ENCODE measurements around the gene GPR146. TPM values are rescaled to one million over a fixed set of nuclear protein-coding genes. Genes with fewer than 3 reads are reported as not detected.

The GPR146 gene
- total RNA-seq, 2 experiments from 2014 or later, result 9.9 to 13.7 TPM

DNA sequence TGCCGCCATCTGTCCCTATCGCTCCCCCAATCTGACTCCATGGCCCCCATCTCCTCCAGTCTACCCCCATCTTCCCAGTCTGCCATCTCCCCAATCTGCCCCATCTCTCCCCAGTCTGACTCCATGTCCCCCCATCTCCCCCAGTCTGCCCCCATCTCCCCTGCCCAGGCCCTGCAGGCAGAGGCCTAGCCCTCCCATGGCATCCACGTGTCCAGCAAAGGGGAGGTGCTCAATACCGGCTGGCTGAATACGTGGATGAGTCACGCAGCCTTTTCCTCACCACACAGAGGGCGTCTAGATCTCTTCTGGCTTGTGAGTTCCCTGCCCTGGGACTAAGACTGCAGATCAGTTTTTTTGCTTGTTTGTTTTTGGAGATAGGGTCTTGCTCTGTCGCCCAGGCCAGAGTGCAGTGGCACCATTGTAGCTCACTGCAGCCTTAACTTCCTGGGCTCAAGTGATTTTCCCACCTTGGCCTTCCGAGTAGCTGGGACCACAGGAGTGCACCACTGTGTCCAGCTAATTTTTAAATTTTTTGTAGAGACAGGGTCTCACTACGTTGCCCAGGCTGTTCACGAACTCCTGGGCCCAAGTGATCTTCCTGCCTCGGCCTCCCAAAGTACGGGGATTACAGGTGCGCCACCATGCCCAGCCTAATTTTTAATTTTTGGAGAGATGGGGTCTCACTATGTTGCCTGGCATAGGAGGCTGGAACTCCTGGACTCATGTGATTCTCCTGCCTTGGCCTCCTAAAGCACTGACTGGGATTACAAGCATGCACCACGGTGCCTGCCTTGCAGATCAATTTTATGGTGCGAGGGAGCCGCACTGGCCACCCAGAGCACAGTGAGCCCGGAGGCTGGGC is 15.3 kb upstream of the GPR146 start:
- no peaks in the 10 kb centered on the region for H3K36me3 ChIP-seq (ENCODE audit: insufficient read depth, low read length)
- peak; percentile 66 for ATAC-seq (ENCODE audit: poor library complexity)
- H3K4me1 ChIP-seq (ENCODE audit: insufficient read depth, low read length), result peaks cover 67% of the 10 kb centered on the region
- POLR2A ChIA-PET, result interaction anchor here (0.6 to 1.1 kb wide), 2 partner anchors 14 to 16 kb away, joined by 3 to 4 read pairs; partner anchors contain the start of gene GPR146
- H3K36me3 Mint-ChIP-seq (ENCODE audit: low read depth), result peaks cover 20% of the 10 kb centered on the region
- CTCF ChIA-PET, result interaction anchor here (1.1 to 1.2 kb wide), 2 partner anchors 15 to 36 kb away, joined by 3 to 4 read pairs; partner anchors contain the start of gene GPR146
- TF ChIP-seq, protein P1, sequence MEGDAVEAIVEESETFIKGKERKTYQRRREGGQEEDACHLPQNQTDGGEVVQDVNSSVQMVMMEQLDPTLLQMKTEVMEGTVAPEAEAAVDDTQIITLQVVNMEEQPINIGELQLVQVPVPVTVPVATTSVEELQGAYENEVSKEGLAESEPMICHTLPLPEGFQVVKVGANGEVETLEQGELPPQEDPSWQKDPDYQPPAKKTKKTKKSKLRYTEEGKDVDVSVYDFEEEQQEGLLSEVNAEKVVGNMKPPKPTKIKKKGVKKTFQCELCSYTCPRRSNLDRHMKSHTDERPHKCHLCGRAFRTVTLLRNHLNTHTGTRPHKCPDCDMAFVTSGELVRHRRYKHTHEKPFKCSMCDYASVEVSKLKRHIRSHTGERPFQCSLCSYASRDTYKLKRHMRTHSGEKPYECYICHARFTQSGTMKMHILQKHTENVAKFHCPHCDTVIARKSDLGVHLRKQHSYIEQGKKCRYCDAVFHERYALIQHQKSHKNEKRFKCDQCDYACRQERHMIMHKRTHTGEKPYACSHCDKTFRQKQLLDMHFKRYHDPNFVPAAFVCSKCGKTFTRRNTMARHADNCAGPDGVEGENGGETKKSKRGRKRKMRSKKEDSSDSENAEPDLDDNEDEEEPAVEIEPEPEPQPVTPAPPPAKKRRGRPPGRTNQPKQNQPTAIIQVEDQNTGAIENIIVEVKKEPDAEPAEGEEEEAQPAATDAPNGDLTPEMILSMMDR (IDR thresholded peaks at IDR 0.05), result no peak
- peaks cover 52% of the 10 kb centered on the region for H3K4me1 Mint-ChIP-seq (ENCODE audit: low read depth)
- peak overlapping the region; percentile 42 for H3K4me3 ChIP-seq (ENCODE audit: low read length)
- peak overlapping the region in 1 of 2 donors; percentile 23 for H3K27ac ChIP-seq (ENCODE audit: low read depth in 1 of 2, low read length in 2 of 2)
- no peaks in the 10 kb centered on the region for H3K27me3 ChIP-seq (ENCODE audit: control insufficient read depth in 1 of 2, insufficient read depth in 2 of 2, low read length in 2 of 2)
- H3K27me3 Mint-ChIP-seq, result no peaks in the 10 kb centered on the region
- intact Hi-C loops (cut with DNase I, micrococcal nuclease), result no loop called here
- DNase-seq, result peak; percentile 33 to 85 (median 57)
- H3K27ac Mint-ChIP-seq, result peak overlapping the region; percentile 84
- no peaks in the 10 kb centered on the region for H3K9me3 Mint-ChIP-seq
- peak overlapping the region; percentile 93 for H3K4me3 Mint-ChIP-seq
- H3K9me3 ChIP-seq (ENCODE audit: control insufficient read depth in 1 of 2, insufficient read depth in 1 of 2, low read length in 2 of 2), result peaks cover 0 to 9% of the 10 kb centered on the region in 2 experiments

DNA sequence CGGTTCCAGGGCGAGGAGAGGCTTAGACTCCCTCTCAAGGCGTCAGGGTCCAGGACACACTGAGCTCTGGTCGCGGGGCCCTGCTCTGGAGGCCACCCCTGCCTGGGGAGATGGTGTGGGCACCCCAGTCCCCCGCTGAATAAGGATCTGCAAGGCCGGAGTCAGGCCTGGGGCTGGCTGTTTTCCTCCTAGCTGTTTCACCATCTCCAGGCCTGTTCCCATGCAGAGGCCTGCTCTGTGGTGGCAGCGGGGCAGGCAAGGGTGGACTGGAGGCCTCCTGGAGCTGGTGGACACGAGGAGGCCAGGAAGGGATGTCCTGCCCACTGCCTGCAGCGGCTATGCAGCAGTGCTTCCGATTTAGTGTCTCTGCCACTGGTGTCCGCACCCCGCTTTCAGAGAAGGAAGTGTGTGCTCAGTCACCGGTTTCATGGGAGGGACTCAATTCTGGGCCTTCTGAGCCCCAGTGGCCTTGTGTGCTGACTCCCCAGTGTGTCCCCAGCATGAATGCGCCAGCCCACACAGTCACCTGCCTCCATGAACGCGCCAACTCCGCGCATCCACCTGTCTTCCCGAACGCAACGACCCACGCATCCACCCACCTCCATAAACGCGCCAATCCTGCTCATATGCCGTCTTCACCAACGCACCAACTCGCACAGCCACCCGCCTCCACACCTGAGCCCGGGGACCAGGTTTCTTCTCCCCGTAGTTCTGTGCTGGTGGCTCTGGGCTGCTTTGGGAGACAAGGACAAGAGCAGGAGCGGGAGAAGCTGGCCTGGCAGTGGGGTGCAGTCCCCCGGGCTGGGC is 14.5 kb upstream of the GPR146 start:
- Mint-ChIP-seq H3K4me1 (ENCODE audit: low read depth) (peaks cover 58% of the 10 kb centered on the region), H3K4me3 (peak overlapping the region; percentile 93), H3K27me3 (no peaks in the 10 kb centered on the region), H3K27ac (peak overlapping the region; percentile 72), H3K9me3 (no peaks in the 10 kb centered on the region), H3K36me3 (ENCODE audit: low read depth) (peaks cover 16% of the 10 kb centered on the region)
- ATAC-seq (ENCODE audit: poor library complexity) (no peak), DNase-seq (peak in 1 of 14 experiments; percentile 24)
- H3K4me3 ChIP-seq (ENCODE audit: low read length), result no peak overlapping the region
- ChIA-PET POLR2A (interaction anchor here (0.6 kb wide), 1 partner anchor 13 kb away, joined by 4 read pairs; no protein-coding TSS in a partner anchor), CTCF (interaction anchor here (1.1 to 1.2 kb wide), 2 partner anchors 15 to 37 kb away, joined by 3 to 4 read pairs; partner anchors contain the start of gene GPR146)
- H3K4me1 ChIP-seq (ENCODE audit: insufficient read depth, low read length), result peaks cover 74% of the 10 kb centered on the region
- peaks cover 0 to 9% of the 10 kb centered on the region in 2 experiments for H3K9me3 ChIP-seq (ENCODE audit: control insufficient read depth in 1 of 2, insufficient read depth in 1 of 2, low read length in 2 of 2)
- TF ChIP-seq, protein P1 (IDR thresholded peaks at IDR 0.05), result no peak
- intact Hi-C loops (cut with DNase I, micrococcal nuclease), result no loop called here
- H3K27me3 ChIP-seq (ENCODE audit: control insufficient read depth in 1 of 2, insufficient read depth in 2 of 2, low read length in 2 of 2), result no peaks in the 10 kb centered on the region
- no peaks in the 10 kb centered on the region for H3K36me3 ChIP-seq (ENCODE audit: insufficient read depth, low read length)
- H3K27ac ChIP-seq (ENCODE audit: low read depth in 1 of 2, low read length in 2 of 2), result no peak overlapping the region

DNA sequence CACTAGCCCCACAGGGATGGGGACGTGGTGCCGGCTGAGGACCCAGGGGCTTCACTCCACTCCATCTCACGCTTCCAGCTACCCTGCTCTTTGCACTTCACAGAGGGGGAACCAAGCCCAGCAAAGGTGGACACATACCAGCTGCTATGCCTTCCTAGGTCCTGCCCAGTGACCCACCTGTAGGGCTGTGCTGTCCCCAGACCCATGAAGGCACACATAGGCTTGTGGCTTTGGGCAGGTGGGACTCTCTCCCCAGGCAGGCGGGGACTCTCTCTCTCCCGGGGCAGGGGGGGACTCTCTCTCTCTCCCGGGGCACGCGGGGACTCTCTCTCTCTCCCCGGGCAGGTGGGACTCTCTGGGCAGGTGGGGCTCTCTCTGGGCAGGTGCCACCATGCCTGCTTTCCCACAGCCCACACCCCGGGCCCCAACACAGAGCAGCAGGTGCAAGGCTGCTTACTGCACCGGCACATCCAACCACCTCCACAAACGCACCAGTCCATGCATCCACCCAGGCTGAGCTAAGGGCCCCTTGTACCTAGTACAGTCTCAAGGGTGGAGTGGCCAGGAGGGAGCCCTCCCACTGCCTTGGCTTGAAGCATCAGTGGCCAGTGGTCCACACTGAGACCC is 13.8 kb upstream of the GPR146 start:
- H3K9me3 Mint-ChIP-seq, result no peaks in the 10 kb centered on the region
- TF ChIP-seq, protein P1 (IDR thresholded peaks at IDR 0.05), result no peak
- peaks cover 62% of the 10 kb centered on the region for H3K4me1 Mint-ChIP-seq (ENCODE audit: low read depth)
- CTCF ChIA-PET, result no interaction called here
- H3K9me3 ChIP-seq (ENCODE audit: control insufficient read depth in 1 of 2, insufficient read depth in 1 of 2, low read length in 2 of 2), result peaks cover 0 to 9% of the 10 kb centered on the region in 2 experiments
- H3K36me3 ChIP-seq (ENCODE audit: insufficient read depth, low read length), result no peaks in the 10 kb centered on the region
- peak overlapping the region; percentile 72 for H3K27ac Mint-ChIP-seq
- no peak overlapping the region for H3K4me3 ChIP-seq (ENCODE audit: low read length)
- no peak overlapping the region for H3K27ac ChIP-seq (ENCODE audit: low read depth in 1 of 2, low read length in 2 of 2)
- peaks cover 75% of the 10 kb centered on the region for H3K4me1 ChIP-seq (ENCODE audit: insufficient read depth, low read length)
- no peaks in the 10 kb centered on the region for H3K27me3 ChIP-seq (ENCODE audit: control insufficient read depth in 1 of 2, insufficient read depth in 2 of 2, low read length in 2 of 2)
- peaks cover 16% of the 10 kb centered on the region for H3K36me3 Mint-ChIP-seq (ENCODE audit: low read depth)
- DNase-seq, result no peak
- peak overlapping the region; percentile 70 for H3K4me3 Mint-ChIP-seq
- ATAC-seq (ENCODE audit: poor library complexity), result no peak
- no peaks in the 10 kb centered on the region for H3K27me3 Mint-ChIP-seq
- POLR2A ChIA-PET, result interaction anchor here (0.5 kb wide), 1 partner anchor 372 kb away, joined by 3 read pairs; no protein-coding TSS in a partner anchor
- intact Hi-C loops (cut with DNase I, micrococcal nuclease), result no loop called here

Data from CD4-positive, alpha-beta T cell (primary cell).